GM12875 (cell line): ENCODE data around the gene KIAA1614.

Experiments used
- H3K4me3 ChIP-seq: one replicate; pipeline ENCODE4 v1.5.1; 2011; ENCODE audit warnings: low read depth, low read length, control low read depth
- TF ChIP-seq, protein P1 (sequence below): IDR thresholded peaks from 2 replicates; pipeline ENCODE4 v1.5.1; 2011; ENCODE audit warnings: low read depth, mild to moderate bottlenecking, control low read depth, inconsistent platforms, low read length, moderate library complexity, borderline replicate concordance; ENCODE audit not compliant: insufficient read depth

KIAA1614 gene

GRCh38 chr1:180976732-180977357 is 64.1 kb downstream of the KIAA1614 start:
- no peak overlapping the region for H3K4me3 ChIP-seq
- TF ChIP-seq, protein P1, sequence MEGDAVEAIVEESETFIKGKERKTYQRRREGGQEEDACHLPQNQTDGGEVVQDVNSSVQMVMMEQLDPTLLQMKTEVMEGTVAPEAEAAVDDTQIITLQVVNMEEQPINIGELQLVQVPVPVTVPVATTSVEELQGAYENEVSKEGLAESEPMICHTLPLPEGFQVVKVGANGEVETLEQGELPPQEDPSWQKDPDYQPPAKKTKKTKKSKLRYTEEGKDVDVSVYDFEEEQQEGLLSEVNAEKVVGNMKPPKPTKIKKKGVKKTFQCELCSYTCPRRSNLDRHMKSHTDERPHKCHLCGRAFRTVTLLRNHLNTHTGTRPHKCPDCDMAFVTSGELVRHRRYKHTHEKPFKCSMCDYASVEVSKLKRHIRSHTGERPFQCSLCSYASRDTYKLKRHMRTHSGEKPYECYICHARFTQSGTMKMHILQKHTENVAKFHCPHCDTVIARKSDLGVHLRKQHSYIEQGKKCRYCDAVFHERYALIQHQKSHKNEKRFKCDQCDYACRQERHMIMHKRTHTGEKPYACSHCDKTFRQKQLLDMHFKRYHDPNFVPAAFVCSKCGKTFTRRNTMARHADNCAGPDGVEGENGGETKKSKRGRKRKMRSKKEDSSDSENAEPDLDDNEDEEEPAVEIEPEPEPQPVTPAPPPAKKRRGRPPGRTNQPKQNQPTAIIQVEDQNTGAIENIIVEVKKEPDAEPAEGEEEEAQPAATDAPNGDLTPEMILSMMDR: no peak

GRCh38 chr1:180981596-180982387 is 69.1 kb downstream of the KIAA1614 start:
- TF ChIP-seq, protein P1: no peak
- no peak overlapping the region for H3K4me3 ChIP-seq

GRCh38 chr1:180982422-180982821 is 69.7 kb downstream of the KIAA1614 start:
- no peak overlapping the region for H3K4me3 ChIP-seq
- TF ChIP-seq, protein P1: no peak

GRCh38 chr1:180988253-180988752 is 75.6 kb downstream of the KIAA1614 start:
- no peak overlapping the region for H3K4me3 ChIP-seq

DNA sequence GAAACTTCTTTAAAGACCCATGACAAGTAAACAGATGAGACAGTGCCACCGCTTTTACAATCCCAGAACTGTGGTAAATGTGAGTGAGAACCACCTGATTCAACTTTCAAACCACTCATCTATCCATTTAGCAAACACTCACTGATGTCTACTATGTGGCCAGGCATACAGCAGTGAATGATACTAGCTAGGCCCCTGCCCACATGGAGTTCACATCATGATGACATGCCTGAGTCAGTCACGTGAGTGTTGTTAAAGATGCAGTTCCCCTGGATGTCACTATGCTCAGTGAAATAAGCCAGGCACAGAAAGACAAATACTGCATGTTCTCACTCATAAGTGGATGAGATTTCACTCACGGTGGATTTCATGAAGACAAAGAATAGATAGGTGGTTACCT is 81.6 kb downstream of the KIAA1614 start:
- no peak overlapping the region for H3K4me3 ChIP-seq
- TF ChIP-seq, protein P1: no peak

More at GRCh38 chr1:180988253-180988752, 75.6 kb downstream of the KIAA1614 start:
- TF ChIP-seq, protein P1: no peak

DNA sequence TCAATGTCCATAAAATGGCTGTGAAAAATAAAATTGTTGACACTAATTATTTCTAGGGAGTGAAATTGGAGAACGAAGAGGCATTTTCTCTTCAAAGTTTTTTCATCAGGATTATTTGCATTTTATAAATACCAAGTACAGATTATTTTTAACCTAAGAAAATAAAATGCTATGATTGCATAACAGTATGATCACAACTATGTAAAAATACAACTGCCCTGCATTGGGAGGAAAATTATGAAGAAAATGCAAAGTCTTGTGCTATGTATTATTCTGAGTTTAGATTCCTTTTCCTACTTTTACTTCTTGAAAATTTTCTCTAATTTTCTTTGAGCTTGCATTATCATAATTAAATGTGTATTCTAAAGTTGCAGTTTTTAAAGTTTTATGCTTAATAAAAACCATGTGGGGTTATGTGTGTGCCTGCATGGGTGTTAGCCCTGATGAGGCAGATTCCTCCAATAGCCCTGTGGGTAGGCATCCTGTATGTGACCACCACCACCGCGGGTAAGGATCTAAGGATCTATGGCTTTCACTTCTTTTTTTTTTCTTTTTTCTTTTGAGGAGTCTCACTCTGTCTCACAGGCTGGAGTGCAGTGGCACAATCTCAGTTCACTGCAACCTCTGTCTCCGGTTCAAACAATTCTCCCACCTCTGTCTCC is 85.3 kb downstream of the KIAA1614 start:
- no peak overlapping the region for H3K4me3 ChIP-seq
- TF ChIP-seq, protein P1: no peak
